A172 (cell line): ENCODE measurements around the gene FLT1. TPM values are rescaled to one million over a fixed set of nuclear protein-coding genes. Genes with fewer than 3 reads are reported as not detected.

Experiments used
- DNase-seq: peaks from one replicate; pipeline ENCODE4 v3.0.0-alpha.2; 2015; ENCODE audit warnings: low spot score
- total RNA-seq: library from RNA; depleted of rRNA; stranded (reverse); fragments of >200 nt; shearing (Covaris generic); gene quantifications from 2 replicates; pipeline ENCODE4 v1.2.3, GENCODE V29; 2014

Gene FLT1
- total RNA-seq, 1 experiment from 2014 or later: 5.5 TPM

DNA sequence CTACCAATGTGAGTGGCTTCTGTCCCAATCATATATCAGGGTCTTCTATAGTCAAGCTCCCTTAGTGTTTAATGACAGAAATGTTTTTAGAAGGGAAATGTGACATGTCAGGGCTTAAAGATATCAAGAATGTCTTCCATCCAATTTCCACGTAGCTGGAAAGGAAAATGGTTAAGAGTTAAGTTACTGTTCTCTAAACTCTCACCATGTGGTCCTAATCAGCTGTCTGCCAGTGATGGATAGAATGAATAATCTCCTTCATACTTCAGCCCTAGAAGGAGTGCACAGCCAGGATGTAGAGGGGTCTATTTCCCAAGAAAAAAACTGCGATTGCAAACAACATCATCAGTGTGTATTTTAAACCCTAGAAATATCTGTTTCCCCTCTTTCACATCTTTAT lies 36.3 kb downstream of the FLT1 start:
- no peak for DNase-seq

GRCh38 chr13:28458051-28458450 lies 36.9 kb downstream of the FLT1 start:
- no peak for DNase-seq

DNA sequence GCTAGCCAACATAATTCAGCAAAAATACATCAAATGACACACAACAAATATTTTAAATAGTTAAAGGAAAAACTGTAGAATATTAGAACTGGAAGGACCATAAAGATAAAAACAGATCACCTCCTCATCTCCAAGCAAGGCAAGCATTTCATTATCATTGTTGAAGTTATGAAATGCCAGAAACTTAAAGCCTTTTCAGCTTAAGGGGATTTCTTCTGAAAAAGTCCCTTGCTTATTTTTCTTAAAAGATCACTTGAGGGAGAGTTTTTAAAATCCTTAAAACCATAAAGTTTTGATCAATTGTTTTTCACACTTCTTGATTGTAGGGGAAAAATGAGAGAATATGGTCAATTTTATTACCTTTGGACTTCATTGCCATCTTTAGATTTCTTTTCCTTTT lies 37.4 kb downstream of the FLT1 start:
- DNase-seq: no peak

DNA sequence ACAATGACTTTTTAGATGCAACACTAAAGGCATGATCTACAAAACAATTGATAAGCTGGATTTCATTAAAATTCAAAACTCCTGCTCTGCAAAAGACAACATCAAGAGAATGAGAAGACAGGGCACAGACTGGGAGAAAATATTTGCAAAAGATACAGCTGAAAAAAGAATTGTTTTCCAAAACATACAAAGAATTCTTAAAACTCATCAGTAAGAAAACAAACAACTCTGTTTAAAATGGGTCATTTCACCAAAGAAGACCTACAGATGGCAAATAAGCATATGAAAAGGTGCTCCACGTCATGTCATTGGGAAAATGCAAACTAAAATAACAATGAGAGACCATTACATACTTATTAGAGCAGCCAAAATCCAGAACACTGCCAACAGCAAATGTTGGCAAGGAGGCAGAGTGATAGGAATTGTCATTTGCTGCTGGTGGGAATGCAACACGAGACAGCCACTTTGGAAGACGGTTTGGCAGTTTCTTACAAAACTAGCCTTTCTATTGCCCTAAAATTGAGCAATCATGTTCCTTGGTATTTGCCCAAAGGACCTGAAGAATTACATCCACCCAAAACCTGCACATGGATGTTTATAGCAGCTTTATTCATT lies 39.2 kb downstream of the FLT1 start:
- DNase-seq: no peak

GRCh38 chr13:28452755-28453154 lies 42.2 kb downstream of the FLT1 start:
- DNase-seq: no peak

- no peak for DNase-seq
Measured at GRCh38 chr13:28451482-28452217, 43.3 kb downstream of the FLT1 start.

GRCh38 chr13:28449826-28450773 lies 44.8 kb downstream of the FLT1 start:
- DNase-seq: peak; percentile 11

- no peak for DNase-seq
Measured at GRCh38 chr13:28448651-28449358, 46.1 kb downstream of the FLT1 start.

DNA sequence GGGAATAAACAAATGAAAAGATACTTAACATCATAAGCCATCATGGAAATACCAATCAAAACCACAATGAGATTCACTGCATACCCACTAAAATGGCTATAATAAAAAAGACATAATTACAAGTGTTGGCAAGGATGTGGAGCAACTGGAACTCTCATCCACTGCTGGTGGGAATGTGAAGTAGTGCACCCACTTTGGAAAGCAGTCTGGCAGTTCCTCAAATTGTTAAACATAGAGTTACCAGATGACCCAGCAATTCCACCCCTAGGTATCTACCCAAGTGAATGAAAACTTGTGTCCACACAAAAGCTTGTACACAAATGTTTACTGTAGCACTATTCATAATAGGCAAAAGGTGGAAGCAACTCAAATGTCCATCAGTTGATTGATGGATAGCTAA lies 46.9 kb downstream of the FLT1 start:
- DNase-seq: no peak

GRCh38 chr13:28447206-28447605 lies 47.7 kb downstream of the FLT1 start:
- DNase-seq: no peak

- no peak for DNase-seq
Measured at GRCh38 chr13:28442839-28443238, 52.1 kb downstream of the FLT1 start.

GRCh38 chr13:28441529-28441928 lies 53.4 kb downstream of the FLT1 start:
- DNase-seq: no peak

- DNase-seq: no peak
Measured at GRCh38 chr13:28440774-28441504, 54.0 kb downstream of the FLT1 start.

DNA sequence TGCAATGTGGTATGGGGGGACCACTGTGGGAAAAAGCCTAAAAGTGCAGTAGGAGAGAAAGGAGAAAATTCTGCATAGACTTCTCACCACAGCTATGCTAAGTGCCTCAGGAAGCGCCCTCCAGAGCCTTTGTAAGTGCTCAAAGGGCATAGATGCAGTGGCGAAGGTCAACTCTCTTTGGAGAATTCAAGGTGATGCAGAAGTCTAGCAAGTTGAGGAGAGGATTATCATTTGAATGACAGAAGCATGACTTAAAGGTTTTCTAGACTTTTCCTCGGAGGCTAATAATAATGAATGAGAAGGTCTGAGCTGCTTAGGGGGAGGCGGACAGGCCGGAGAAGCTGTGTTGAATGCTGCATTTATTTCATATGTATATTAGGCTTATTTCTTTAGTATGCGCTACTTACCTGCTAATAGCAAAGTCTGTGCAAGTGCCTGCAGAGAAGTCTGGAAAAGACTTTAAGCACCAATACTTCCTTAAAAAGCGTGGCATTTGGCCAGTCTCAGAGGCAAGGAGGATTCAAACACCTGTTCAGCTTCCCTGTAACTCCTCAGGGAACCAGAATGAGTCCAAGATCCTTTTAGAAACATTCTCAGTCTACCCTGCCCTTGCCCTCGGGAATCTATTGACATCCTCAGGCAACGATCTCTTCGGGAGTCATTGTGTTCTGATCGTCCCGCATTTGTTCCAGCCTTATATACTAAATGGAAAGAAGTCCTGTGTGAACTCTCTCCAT lies 56.2 kb downstream of the FLT1 start:
- no peak for DNase-seq

DNA sequence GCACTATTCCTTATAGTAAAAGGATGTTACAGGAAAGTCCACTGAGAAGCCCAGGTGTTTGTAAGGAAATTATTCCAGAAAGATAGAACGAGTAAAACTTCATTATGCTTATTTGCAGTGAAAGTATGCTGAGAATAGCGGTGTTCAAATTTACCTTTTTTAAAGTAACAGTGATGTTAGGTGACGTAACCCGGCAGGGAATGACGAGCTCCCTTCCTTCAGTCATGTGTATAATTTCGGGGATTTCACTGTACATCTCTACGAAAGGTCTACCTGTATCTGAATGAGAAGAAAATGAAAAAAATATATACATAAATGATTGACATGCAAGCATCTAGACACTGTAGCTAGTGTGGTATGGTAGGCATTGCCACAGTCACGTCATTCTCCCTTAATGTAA lies 56.9 kb downstream of the FLT1 start:
- DNase-seq: no peak

DNA sequence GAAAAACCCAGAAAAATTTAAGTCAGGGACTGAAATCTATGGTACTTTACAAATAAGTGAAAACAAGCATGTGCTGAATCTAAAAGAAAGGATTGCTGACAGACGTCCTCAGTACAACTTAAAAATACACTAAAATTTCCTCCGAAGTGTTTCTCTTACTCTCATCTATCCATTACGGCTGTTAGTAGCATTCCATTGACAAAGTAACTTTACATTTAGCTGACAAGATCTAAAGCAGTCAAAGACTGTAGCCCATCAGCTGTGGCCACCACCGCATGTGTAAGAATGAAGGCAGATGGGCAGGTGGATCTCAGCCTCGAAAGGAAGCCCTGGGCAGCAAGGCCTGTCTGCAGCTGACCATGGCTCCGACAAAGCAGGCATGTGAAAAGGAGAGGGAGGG lies 59.0 kb downstream of the FLT1 start:
- DNase-seq: no peak

- DNase-seq: no peak
Measured at GRCh38 chr13:28434926-28435325, 60.0 kb downstream of the FLT1 start.

- no peak for DNase-seq
Measured at GRCh38 chr13:28432816-28433560, 61.9 kb downstream of the FLT1 start.

DNA sequence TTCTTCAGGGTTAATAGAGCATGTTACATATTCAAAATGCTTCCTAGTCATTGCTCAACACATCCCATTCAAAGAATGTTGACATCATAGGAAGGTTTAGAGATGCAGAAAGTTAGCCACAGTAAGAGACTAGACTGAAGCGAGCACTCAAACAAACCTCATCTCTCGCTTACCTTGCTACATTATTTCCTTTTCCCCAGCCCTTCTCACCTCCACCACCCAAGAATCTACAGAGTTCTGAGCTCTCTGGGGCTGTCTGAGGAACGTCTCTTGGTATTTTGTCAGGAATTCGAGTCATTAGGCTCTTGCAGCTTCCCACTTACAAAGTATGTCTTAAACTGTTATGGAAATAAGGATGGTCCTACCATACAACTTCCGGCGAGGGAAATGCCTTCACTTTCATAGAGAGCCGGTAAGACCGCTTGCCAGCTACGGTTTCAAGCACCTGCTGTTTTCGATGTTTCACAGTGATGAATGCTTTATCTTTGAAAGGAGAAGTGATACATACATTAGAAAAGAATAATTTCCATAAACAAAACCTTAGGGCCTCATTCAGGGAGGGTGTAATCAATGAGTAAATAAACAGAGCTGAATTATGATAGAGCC lies 65.1 kb downstream of the FLT1 start:
- DNase-seq: no peak
